Measurements from ENCODE around the gene S100P. TPM values are rescaled to one million over a fixed set of nuclear protein-coding genes. Genes with fewer than 3 reads are reported as not detected.
"Not testable (repeated sequence)": the region's sequence is repeated elsewhere in the genome, so short reads cannot be mapped to it uniquely, and the experiment has no call there.

S100P gene
- total and polyA plus RNA-seq, 4 donors: 34.2 to 118 (median 51.6) TPM

GRCh38 chr4:6722891-6723290 lies 29.2 kb downstream of the S100P start:
- no peak for DNase-seq
- peaks cover 0 to 9% (median 0%) of the 10 kb centered on the region in 5 donors for H3K4me1 ChIP-seq (ENCODE audit: control insufficient read depth in 5 of 5, insufficient read depth in 5 of 5, low read length in 5 of 5)
- no peaks in the 10 kb centered on the region for H3K27me3 ChIP-seq (ENCODE audit: control insufficient read depth in 3 of 3, insufficient read depth in 3 of 3, low read length in 2 of 3)
- H3K36me3 ChIP-seq (ENCODE audit: control insufficient read depth in 4 of 4, insufficient read depth in 4 of 4, low read length in 4 of 4): no peaks in the 10 kb centered on the region
- ATAC-seq (ENCODE audit: insufficient read depth, low FRiP score): no peak
- WGBS, 2 donors: 93 to 96% methylated on average over 12 of the region's 12 CpGs
- TF ChIP-seq, protein P1, sequence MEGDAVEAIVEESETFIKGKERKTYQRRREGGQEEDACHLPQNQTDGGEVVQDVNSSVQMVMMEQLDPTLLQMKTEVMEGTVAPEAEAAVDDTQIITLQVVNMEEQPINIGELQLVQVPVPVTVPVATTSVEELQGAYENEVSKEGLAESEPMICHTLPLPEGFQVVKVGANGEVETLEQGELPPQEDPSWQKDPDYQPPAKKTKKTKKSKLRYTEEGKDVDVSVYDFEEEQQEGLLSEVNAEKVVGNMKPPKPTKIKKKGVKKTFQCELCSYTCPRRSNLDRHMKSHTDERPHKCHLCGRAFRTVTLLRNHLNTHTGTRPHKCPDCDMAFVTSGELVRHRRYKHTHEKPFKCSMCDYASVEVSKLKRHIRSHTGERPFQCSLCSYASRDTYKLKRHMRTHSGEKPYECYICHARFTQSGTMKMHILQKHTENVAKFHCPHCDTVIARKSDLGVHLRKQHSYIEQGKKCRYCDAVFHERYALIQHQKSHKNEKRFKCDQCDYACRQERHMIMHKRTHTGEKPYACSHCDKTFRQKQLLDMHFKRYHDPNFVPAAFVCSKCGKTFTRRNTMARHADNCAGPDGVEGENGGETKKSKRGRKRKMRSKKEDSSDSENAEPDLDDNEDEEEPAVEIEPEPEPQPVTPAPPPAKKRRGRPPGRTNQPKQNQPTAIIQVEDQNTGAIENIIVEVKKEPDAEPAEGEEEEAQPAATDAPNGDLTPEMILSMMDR (IDR thresholded peaks at IDR 0.05; ENCODE audit: control extremely low read depth, extremely low read depth): no peak
- peaks cover 0 to 3% (median 0%) of the 10 kb centered on the region in 4 donors for H3K9me3 ChIP-seq (ENCODE audit: control insufficient read depth in 4 of 4, insufficient read depth in 3 of 4, low read length in 3 of 4)
- H3K9ac ChIP-seq (ENCODE audit: insufficient read depth in 1 of 2, low read length in 2 of 2): no peak overlapping the region
- H3K4me3 ChIP-seq: no peak overlapping the region
- H3K27ac ChIP-seq (ENCODE audit: low read depth in 1 of 2, low read length in 1 of 2): no peak overlapping the region

GRCh38 chr4:6723851-6724250 lies 30.2 kb downstream of the S100P start:
- no peak for ATAC-seq (ENCODE audit: insufficient read depth, low FRiP score)
- Histone ChIP-seq H3K4me1 (ENCODE audit: control insufficient read depth in 5 of 5, insufficient read depth in 5 of 5, low read length in 5 of 5) (peaks cover 0 to 13% (median 0%) of the 10 kb centered on the region in 5 donors), H3K9ac (ENCODE audit: insufficient read depth in 1 of 2, low read length in 2 of 2) (no peak overlapping the region), H3K27me3 (ENCODE audit: control insufficient read depth in 3 of 3, insufficient read depth in 3 of 3, low read length in 2 of 3) (no peaks in the 10 kb centered on the region), H3K4me3 (no peak overlapping the region), H3K36me3 (ENCODE audit: control insufficient read depth in 4 of 4, insufficient read depth in 4 of 4, low read length in 4 of 4) (no peaks in the 10 kb centered on the region), H3K27ac (ENCODE audit: low read depth in 1 of 2, low read length in 1 of 2) (no peak overlapping the region), H3K9me3 (ENCODE audit: control insufficient read depth in 4 of 4, insufficient read depth in 3 of 4, low read length in 3 of 4) (peaks cover 0 to 3% (median 0%) of the 10 kb centered on the region in 4 donors)
- 91 to 95% methylated on average over 8 of the region's 8 CpGs for WGBS, 2 donors
- no peak for DNase-seq
- TF ChIP-seq, protein P1 (IDR thresholded peaks at IDR 0.05; ENCODE audit: control extremely low read depth, extremely low read depth): no peak

GRCh38 chr4:6724421-6725111 lies 30.9 kb downstream of the S100P start:
- no peaks in the 10 kb centered on the region for H3K36me3 ChIP-seq (ENCODE audit: control insufficient read depth in 4 of 4, insufficient read depth in 4 of 4, low read length in 4 of 4)
- TF ChIP-seq, protein P1 (IDR thresholded peaks at IDR 0.05; ENCODE audit: control extremely low read depth, extremely low read depth): no peak
- no peaks in the 10 kb centered on the region for H3K27me3 ChIP-seq (ENCODE audit: control insufficient read depth in 3 of 3, insufficient read depth in 3 of 3, low read length in 2 of 3)
- 89 to 94% methylated on average over 20 to 21 of the region's 21 CpGs for WGBS, 2 donors
- H3K4me3 ChIP-seq: no peak overlapping the region
- ATAC-seq (ENCODE audit: insufficient read depth, low FRiP score) (no peak), DNase-seq (no peak)
- H3K9me3 ChIP-seq (ENCODE audit: control insufficient read depth in 4 of 4, insufficient read depth in 3 of 4, low read length in 3 of 4): peaks cover 0 to 3% (median 0%) of the 10 kb centered on the region in 4 donors
- H3K4me1 ChIP-seq (ENCODE audit: control insufficient read depth in 5 of 5, insufficient read depth in 5 of 5, low read length in 5 of 5): peaks cover 0 to 14% (median 0%) of the 10 kb centered on the region in 5 donors
- H3K27ac ChIP-seq (ENCODE audit: low read depth in 1 of 2, low read length in 1 of 2): no peak overlapping the region
- H3K9ac ChIP-seq (ENCODE audit: insufficient read depth in 1 of 2, low read length in 2 of 2): no peak overlapping the region

DNA sequence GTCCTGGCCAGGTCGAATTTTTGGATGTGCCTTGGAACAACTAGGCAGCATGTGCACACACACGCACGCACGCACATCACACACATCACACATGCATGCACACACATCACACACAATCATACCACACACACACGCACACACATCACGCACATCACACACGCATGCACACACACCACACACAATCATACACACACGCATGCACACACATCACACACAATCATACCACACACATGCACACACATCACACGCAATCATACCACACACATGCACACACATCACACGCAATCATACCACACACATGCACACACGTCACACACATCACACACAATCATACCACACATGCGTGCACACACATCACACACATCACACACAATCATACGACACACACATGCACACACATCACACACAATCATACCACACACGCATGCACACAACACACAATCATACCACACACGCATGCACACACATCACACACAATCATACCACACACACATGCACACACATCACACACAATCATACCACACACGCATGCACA lies 31.8 kb downstream of the S100P start:
- 91 to 95% methylated on average over 16 of the region's 16 CpGs for WGBS, 2 donors
- not testable (repeated sequence) for H3K4me3 ChIP-seq, DNase-seq

More for the DNA sequence above, 31.8 kb downstream of the S100P start:
- not testable (repeated sequence) for H3K9me3 ChIP-seq (ENCODE audit: control insufficient read depth in 4 of 4, insufficient read depth in 3 of 4, low read length in 3 of 4); H3K36me3 ChIP-seq (ENCODE audit: control insufficient read depth in 4 of 4, insufficient read depth in 4 of 4, low read length in 4 of 4); H3K27ac ChIP-seq (ENCODE audit: low read depth in 1 of 2, low read length in 1 of 2); H3K9ac ChIP-seq (ENCODE audit: insufficient read depth in 1 of 2, low read length in 2 of 2); ATAC-seq (ENCODE audit: insufficient read depth, low FRiP score); H3K27me3 ChIP-seq (ENCODE audit: control insufficient read depth in 3 of 3, insufficient read depth in 3 of 3, low read length in 2 of 3)
- H3K4me1 ChIP-seq (ENCODE audit: control insufficient read depth in 5 of 5, insufficient read depth in 5 of 5, low read length in 5 of 5): peaks cover 0 to 17% (median 0%) of the 10 kb centered on the region in 5 donors

All from lung (tissue), 12 donors.